GM13976 (cell line): ENCODE results near the gene SDHD.

ENCODE experiments used
- DNase-seq: peaks from one replicate; pipeline ENCODE4 v3.0.0; 2012; ENCODE audit warnings: low spot score
- in situ Hi-C: fragments of 300-500 bp; cut with MboI; formaldehyde crosslinking; loops from one replicate; pipeline ENCODE4 v1.12.0; 2022; ENCODE audit warnings: low sequenced_read_pairs, mixed read lengths, inconsistent platforms; ENCODE audit not compliant: unreplicated experiment
- TF ChIP-seq, protein P1 (sequence below): IDR thresholded peaks from 2 replicates; pipeline ENCODE4 v1.5.1; 2012; ENCODE audit warnings: borderline replicate concordance, mild to moderate bottlenecking; ENCODE audit not compliant: insufficient read depth; ENCODE audit errors: extremely low read depth, missing control alignments, control extremely low read depth

SDHD gene

DNA sequence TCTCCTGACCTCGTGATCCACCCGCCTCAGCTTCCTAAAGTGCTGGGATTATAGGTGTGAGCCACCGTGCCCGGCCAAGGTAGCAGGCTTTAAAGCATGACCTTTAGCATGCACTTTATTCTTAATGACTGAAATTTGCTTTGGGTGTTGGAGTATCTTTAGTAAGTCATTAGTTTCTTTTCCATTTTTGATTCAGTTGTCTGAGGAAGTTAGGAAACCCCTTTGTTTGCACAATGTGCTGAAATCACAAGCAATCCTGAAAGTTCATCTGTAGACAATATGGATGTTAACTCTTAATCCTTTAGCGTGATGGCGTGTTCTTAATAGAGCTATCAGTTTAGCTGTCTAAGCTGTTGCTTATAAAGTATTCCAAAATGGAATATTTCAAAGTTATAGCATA is 16.8 kb downstream of the SDHD start:
- TF ChIP-seq, protein P1, sequence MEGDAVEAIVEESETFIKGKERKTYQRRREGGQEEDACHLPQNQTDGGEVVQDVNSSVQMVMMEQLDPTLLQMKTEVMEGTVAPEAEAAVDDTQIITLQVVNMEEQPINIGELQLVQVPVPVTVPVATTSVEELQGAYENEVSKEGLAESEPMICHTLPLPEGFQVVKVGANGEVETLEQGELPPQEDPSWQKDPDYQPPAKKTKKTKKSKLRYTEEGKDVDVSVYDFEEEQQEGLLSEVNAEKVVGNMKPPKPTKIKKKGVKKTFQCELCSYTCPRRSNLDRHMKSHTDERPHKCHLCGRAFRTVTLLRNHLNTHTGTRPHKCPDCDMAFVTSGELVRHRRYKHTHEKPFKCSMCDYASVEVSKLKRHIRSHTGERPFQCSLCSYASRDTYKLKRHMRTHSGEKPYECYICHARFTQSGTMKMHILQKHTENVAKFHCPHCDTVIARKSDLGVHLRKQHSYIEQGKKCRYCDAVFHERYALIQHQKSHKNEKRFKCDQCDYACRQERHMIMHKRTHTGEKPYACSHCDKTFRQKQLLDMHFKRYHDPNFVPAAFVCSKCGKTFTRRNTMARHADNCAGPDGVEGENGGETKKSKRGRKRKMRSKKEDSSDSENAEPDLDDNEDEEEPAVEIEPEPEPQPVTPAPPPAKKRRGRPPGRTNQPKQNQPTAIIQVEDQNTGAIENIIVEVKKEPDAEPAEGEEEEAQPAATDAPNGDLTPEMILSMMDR, result no peak
- DNase-seq, result no peak
- in situ Hi-C loops, result no loop called here

DNA sequence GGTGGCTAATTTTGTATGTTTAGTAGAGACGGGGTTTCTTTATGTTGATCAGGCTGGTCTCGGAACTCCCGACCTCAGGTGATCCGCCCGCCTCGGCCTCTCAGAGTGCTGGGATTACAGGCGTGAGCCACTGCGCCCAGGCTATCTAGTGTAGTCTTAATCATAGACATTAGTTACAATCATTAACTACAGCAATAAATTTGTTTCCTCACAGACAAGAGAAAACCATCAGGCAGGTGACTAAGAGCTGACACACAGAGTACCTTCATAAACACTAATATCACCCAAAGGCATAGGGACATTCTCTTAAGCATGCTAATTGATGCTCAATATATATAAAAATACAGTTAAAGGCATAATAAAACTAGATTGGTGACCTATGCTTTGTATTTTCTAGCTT is 19.4 kb downstream of the SDHD start:
- no peak for DNase-seq
- in situ Hi-C loops, result no loop called here
- TF ChIP-seq, protein P1, result no peak

DNA sequence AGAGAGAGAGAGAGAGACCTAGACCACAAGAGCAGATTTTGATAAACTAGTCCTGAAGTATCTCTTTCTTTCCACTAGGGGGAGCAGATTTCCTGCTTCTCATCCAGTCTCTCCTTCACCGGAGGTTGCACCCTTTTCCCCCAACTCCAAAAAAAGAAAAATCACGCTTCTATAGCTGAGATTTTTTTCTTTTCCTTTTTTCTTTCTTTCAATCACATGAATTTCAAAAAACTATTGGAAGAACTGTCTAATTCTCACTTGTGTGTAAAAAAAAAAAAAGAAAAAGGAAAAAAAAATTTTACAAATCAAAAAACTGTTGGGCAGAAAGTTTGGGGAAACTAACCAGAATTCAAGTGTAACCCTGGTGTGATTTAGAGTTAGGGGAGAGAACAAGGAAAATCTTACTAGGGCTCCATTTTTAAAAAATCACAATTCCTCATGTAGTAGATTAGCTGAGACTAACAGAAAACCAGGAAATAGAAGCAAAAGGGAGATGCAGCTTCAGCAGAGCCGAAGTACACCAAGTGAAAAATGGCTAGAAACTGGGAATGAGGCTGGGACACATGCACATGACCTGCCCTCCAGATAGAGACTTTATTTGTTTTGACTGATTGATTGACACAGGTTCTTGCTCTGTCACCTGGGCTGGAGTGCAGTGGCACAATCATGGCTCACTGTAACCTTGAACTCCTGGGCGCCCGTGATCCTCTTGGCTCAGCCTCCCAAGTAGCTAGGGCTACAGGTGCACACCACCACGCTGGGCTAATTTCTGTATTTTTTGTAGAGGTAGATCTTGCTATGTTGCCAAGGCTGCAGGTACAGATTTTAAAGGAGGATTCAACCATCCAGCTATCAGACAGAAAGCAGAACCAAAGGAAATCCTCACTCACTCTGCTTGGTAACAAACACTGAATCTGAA is 27.1 kb downstream of the SDHD start:
- TF ChIP-seq, protein P1, result peak; percentile 57
- in situ Hi-C loops, result no loop called here
- peak; percentile 57 for DNase-seq

DNA sequence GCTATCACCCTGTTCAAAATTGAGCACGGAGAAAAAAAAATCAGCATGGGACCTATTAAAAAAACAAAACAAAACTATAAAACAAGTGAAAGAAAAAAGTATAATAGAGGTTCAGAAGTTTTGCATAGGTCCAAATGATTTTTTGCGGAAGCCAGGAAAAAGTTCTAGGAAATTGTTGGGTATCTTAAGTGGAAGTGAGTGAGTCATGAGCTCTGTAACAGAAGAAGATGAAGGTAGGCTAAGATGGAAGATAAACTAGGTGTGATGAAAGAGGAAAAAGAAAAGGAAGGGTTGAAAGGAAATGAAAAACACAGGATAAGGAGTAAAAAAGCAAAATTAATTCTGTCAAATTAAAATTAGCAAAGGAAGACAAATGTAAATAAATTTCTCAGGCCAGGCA is 27.8 kb downstream of the SDHD start:
- DNase-seq, result no peak
- in situ Hi-C loops, result no loop called here
- TF ChIP-seq, protein P1, result no peak

DNA sequence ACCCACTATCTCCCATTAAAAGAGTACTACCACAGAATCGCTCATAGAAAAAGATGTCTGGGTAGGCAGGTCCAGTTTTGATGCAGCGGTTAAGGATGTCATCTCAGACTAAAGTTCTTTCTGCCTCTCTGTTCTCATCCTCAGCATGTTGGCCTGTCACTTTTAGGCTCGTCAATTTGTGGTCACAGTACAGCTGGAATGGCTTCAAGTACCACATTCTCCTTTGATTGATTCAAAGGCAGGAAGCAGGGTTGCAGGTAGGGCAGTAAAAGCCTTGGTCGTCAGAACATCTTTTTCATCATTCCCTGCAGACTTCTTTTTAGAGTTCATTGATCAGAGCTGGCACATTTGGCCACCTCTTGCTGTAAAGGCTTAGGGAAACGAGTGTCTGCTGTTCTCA is 28.7 kb downstream of the SDHD start:
- TF ChIP-seq, protein P1, result no peak
- in situ Hi-C loops, result no loop called here
- no peak for DNase-seq

DNA sequence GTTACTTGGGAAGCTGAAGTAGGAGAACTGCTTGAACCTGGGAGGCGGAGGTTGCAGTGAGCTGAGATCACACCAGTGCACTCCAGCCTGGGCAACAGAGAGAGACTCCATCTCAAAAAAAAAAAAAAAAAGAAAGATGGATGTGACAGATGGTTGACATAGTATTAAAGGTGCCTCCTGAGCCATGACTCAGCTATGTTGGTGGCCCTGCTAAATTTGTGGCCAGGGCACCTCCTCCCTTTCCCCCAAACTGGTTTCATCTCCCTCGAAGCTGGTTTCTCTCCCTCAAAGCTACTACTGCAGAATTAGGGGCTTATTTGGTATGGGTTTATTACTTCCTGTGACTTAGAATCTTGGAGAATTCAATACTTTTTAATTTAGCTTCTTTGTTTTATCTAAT is 31.5 kb downstream of the SDHD start:
- in situ Hi-C loops, result no loop called here
- no peak for DNase-seq
- TF ChIP-seq, protein P1, result no peak
